RPMI7951 (cell line): Measurements from ENCODE around the gene AFTPH. TPM values are rescaled to one million over a fixed set of nuclear protein-coding genes. Genes with fewer than 3 reads are reported as not detected.

Experiments used
- DNase-seq: peaks from one replicate; pipeline ENCODE4 v3.0.0-alpha.2; 2012; ENCODE audit warnings: low read depth
- total RNA-seq: library from RNA; depleted of rRNA; stranded (reverse); fragments of >200 nt; shearing (Covaris generic); gene quantifications from 2 replicates; pipeline ENCODE4 v1.2.3, GENCODE V29; 2014; rRNA removed

Gene AFTPH
- total RNA-seq, 1 experiment from 2014 or later: 29.1 TPM

GRCh38 chr2:64632835-64633819, 109.0 kb downstream of the AFTPH start:
- no peak for DNase-seq

GRCh38 chr2:64634345-64635267, 110.5 kb downstream of the AFTPH start:
- no peak for DNase-seq

DNA sequence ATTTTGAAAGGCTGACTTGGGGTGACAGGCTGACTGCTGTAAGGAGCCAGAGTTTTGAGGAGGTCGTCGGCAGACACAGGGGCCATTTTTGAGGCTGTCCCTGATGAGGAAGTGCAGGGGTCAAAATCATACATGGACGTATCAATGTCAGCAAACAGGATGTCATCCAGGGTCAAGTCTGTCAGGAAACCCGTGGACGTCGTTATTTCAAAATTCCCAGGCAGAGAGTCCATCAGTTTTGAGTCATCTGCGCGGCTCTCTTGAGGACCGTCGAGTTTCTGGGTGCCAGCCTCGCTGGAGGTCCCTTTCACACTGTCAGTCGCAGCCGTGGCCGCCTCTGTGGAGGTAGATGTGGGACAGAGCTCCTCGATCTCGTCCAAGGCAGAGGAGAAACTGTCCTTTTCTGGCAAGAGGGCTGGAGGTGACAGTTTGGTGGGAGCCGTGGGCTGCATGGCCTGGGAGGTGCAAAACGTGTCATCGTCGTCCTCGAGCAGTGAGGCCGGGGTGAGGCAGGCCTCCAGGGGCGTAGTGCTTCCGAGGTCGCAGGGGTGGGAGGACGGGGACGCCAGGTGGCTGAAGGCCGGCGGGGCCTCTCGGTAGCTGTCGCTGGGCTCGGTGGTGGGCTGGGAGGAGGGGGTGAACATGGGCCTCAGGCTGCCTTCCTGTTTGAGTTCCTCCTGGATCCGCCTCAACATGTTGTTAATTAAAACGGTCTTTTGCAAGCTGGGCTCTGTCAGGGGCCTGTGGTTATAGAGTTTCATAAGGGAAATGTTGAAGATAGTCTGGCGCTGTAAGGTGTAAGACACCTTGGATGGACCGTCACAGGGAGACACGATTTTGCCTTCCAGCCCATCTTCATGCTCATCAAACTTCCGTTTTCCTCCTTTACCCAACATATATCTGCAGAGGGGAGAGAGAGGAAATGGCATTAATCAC, 112.1 kb downstream of the AFTPH start:
- DNase-seq: no peak

- DNase-seq: no peak
Measured at GRCh38 chr2:64637000-64637635, 113.0 kb downstream of the AFTPH start.

DNA sequence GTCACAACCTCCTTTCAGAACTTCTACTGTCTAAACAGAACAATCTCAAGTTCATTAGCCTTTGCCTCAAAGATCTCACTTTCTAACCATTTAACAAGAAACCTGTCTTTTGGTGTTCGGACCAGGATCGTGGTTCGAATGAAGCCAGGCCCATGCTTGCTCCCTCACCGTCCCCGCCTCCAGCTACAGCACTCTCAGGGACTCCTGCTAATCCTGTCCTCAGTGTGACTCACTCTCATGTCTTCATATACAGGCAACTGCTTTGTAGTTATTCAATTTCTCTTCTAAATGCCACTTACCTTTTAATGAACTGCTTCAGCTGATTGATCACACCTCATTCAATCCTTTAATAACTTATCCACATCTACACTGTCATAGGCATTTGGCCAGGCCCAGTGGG, 113.8 kb downstream of the AFTPH start:
- no peak for DNase-seq

DNA sequence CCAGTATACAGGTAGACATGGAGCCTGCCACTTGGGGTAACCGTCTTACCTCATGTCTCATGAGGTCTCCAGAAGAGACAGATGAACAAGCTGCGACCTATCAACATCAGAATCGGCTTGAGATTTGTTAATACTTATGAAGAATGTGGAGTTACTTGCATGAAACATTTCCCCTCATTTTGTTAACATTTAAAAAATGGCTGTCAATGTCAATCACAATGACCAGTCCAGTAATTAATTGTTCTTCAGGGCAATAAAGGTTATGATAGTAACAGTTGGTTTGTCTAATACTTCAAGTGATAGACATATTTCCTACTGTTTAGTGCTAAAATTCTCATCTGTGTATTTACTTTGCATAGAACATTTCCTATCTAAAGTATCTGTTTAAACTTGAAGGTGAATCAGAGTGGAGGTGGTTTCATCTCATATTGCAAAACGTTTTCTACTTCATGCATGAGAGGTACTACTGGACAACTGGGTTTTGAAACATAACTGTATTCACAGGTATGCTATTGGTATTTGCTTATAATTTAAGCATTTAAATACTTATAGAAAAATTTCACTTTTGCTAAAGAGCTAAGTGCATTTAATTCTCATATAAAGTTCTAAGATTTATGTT, 114.5 kb downstream of the AFTPH start:
- DNase-seq: no peak

- DNase-seq: no peak
Measured at GRCh38 chr2:64639691-64640090, 115.6 kb downstream of the AFTPH start.

DNA sequence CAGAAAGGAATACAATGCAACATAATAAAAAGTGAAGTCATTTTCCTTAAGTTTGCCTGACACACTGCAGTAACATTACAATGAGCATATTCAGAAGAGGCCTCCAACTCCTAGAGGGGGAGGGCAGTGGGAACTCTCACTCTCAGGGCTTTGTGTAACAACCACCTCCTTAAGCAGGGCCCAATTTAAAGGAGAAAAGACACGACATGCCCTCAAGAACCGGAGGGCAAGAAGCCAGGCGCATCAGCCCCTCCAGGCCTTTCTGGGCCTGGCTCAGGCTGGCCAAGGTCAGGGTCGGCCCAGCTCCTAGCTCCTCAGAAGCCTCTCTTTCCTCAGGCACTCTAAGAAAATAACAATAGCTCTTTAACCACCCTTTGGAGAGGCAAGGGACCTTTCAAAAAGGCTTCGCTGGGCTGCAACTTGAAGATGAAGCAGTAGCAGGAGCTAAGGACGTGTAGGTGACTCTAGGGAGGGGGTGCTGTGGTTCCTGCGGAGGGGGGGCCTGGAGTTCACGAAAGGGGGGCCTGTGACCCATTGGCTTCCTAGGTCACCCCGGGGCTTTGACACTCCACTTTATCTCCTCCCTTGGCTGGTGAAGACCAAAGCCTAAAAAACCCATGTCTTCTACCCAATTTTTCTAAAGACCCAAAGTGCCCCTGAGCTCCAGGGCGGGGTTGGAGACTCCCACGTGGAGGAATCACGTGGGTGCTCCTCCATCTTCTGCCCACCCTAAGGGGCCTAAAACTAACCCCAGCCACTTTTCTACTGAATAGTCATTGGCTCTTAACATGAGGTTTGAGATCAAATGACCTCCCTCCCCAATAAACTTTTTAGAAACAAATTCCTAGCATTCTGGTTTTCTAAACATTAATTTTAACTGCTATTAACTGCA, 116.3 kb downstream of the AFTPH start:
- DNase-seq: peak; percentile 28

DNA sequence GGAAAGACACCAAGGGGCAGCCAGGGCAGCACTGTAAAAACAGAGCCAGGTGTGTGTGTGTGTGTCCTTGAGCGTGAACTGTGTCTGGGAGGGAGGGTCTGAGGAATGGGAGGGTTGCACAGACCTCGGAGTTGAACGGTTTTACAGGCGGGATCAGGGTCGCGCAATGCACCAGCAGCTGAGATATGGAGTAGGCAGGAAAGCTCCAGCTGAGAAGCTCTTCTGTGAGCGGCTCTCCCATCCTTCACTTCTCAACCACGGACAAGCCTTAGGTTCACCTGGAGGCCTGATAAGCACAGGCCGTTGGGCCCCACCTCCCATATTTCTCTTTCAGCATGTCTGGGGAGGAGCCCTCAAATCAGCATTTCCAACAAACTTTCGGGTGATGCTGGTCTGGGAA, 117.5 kb downstream of the AFTPH start:
- DNase-seq: no peak

Other genes with a start within 250 kb of the AFTPH start
- gene LGALSL, start 70.2 kb upstream of the AFTPH start, total RNA-seq: under 0.01 and 0.20 TPM in 2 replicates
- 4.9 and 5.0 TPM in 2 replicates for gene SERTAD2, start 129.6 kb downstream of the AFTPH start, total RNA-seq